ENCODE data around the gene CGA.
A peak's percentile ranks its signal among the peaks of the same experiment; 100 is the strongest.

The CGA gene

GRCh38 chr6:87093199-87093598 lies 1.7 kb downstream of the CGA start:
- DNase-seq (ENCODE audit: low read depth), result no peak

GRCh38 chr6:87092435-87092834 lies 2.5 kb downstream of the CGA start:
- no peak for TF ChIP-seq CTCF (conservative IDR thresholded peaks at IDR 0.05; ENCODE audit: low read depth, low read length)
- no peak for DNase-seq (ENCODE audit: low read depth)
- H3K4me3 ChIP-seq (ENCODE audit: low read depth, low read length), result no peak overlapping the region

More at GRCh38 chr6:87093199-87093598, 1.7 kb downstream of the CGA start:
- no peak for TF ChIP-seq CTCF (conservative IDR thresholded peaks at IDR 0.05; ENCODE audit: low read depth, low read length)
- no peak overlapping the region for H3K4me3 ChIP-seq (ENCODE audit: low read depth, low read length)

GRCh38 chr6:87089135-87089534 lies 5.8 kb downstream of the CGA start:
- H3K4me3 ChIP-seq (ENCODE audit: low read depth, low read length), result no peak overlapping the region
- no peak for TF ChIP-seq CTCF (conservative IDR thresholded peaks at IDR 0.05; ENCODE audit: low read depth, low read length)
- DNase-seq (ENCODE audit: low read depth), result no peak

GRCh38 chr6:87088076-87088475 lies 6.8 kb downstream of the CGA start:
- no peak for TF ChIP-seq CTCF (conservative IDR thresholded peaks at IDR 0.05; ENCODE audit: low read depth, low read length)
- no peak for DNase-seq (ENCODE audit: low read depth)

GRCh38 chr6:87082160-87082721 lies 12.7 kb downstream of the CGA start:
- no peak for DNase-seq (ENCODE audit: low read depth)
- TF ChIP-seq CTCF (conservative IDR thresholded peaks at IDR 0.05; ENCODE audit: low read depth, low read length), result no peak
- no peak overlapping the region for H3K4me3 ChIP-seq (ENCODE audit: low read depth, low read length)

More at GRCh38 chr6:87088076-87088475, 6.8 kb downstream of the CGA start:
- no peak overlapping the region for H3K4me3 ChIP-seq (ENCODE audit: low read depth, low read length)

GRCh38 chr6:87078983-87079616 lies 15.8 kb downstream of the CGA start:
- DNase-seq (ENCODE audit: low read depth), result peak; percentile 82
- peak; percentile 98 for TF ChIP-seq CTCF (conservative IDR thresholded peaks at IDR 0.05; ENCODE audit: low read depth, low read length)
- H3K4me3 ChIP-seq (ENCODE audit: low read depth, low read length), result no peak overlapping the region

- TF ChIP-seq CTCF (conservative IDR thresholded peaks at IDR 0.05; ENCODE audit: low read depth, low read length), result no peak
- no peak overlapping the region for H3K4me3 ChIP-seq (ENCODE audit: low read depth, low read length)
- no peak for DNase-seq (ENCODE audit: low read depth)
Observed at GRCh38 chr6:87075168-87075567, 19.7 kb downstream of the CGA start.

Data from choroid plexus epithelial cell (primary cell).